Ovary (tissue), 3 donors: ENCODE data around the gene CHCHD6.

ENCODE experiments used
- CTCF ChIP-seq, 3 donors: fragments of 450-650 bp in 2 of 3; fragments of 200-600 bp in 1 of 3; IDR thresholded peaks; one replicate each; pipeline versions ENCODE4 v1.5.1 to v1.8.0; 2016 to 2022; ENCODE audit warnings: antibody characterized with exemption in 3 of 3, mild to moderate bottlenecking in 1 of 3
- EP300 ChIP-seq: sonication (generic); formaldehyde crosslinking; IDR thresholded peaks from one replicate; pipeline ENCODE4 v1.6.1; 2017; ENCODE audit warnings: antibody characterized with exemption
- donor health status: DM: no; HTN: no; CAD: no.

DNA sequence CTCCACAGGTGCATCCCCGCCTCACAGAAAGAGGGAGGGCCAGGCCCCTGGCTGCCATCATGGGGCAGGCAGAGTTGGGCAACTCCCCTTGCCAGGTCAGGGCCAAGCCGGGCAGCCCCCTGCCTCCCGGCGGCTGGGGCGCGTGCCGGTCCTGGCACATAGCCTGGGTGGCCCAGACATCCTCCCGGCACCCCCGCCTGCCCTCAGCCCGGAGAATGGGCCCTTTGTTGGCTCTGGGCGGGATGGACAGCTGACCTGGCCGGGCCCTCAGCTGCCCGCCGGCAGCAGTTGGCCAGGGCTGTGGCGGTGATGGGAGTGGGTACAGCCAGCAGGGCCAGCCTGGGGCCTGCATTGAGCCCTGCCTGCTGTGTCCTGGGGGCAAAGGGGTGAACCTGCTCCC lies 295.3 kb downstream of the CHCHD6 start:
- TF ChIP-seq CTCF (IDR thresholded peaks at IDR 0.05) (no peak), EP300 (no peak)
